GM04503 (cell line): ENCODE data around the gene POLR2E.

Experiments used
- DNase-seq: peaks from one replicate; pipeline ENCODE4 v3.0.0-alpha.2; 2012; ENCODE audit warnings: low read depth

The POLR2E gene

GRCh38 chr19:1064661-1065605, 30.2 kb downstream of the POLR2E start:
- peak; percentile 10 for DNase-seq

GRCh38 chr19:1063909-1064660, 31.1 kb downstream of the POLR2E start:
- no peak for DNase-seq

- no peak for DNase-seq
Observed at GRCh38 chr19:1063030-1063908, 31.9 kb downstream of the POLR2E start.

- no peak for DNase-seq
Observed at GRCh38 chr19:1062387-1063029, 32.7 kb downstream of the POLR2E start.

GRCh38 chr19:1061987-1062386, 33.2 kb downstream of the POLR2E start:
- DNase-seq = no peak

GRCh38 chr19:1060689-1061088, 34.5 kb downstream of the POLR2E start:
- DNase-seq = no peak

GRCh38 chr19:1058112-1058511, 37.1 kb downstream of the POLR2E start:
- no peak for DNase-seq

GRCh38 chr19:1057176-1057855, 37.9 kb downstream of the POLR2E start:
- peak; percentile 26 for DNase-seq

GRCh38 chr19:1055886-1056620, 39.1 kb downstream of the POLR2E start:
- DNase-seq = no peak

GRCh38 chr19:1055028-1055425, 40.1 kb downstream of the POLR2E start:
- DNase-seq = no peak

GRCh38 chr19:1054102-1055027, 40.8 kb downstream of the POLR2E start:
- no peak for DNase-seq

GRCh38 chr19:1053176-1054101, 41.7 kb downstream of the POLR2E start:
- no peak for DNase-seq

- DNase-seq = no peak
Observed at GRCh38 chr19:1052349-1052975, 42.7 kb downstream of the POLR2E start.

- no peak for DNase-seq
Observed at GRCh38 chr19:1051791-1052190, 43.4 kb downstream of the POLR2E start.

GRCh38 chr19:1050989-1051788, 44.0 kb downstream of the POLR2E start:
- no peak for DNase-seq

- no peak for DNase-seq
Observed at GRCh38 chr19:1049800-1050199, 45.4 kb downstream of the POLR2E start.

GRCh38 chr19:1049106-1049505, 46.1 kb downstream of the POLR2E start:
- DNase-seq = no peak
